Astrocyte of the cerebellum (primary cell): Measurements from ENCODE around the gene ATP6V1C2.

Experiments
- DNase-seq: peaks from one replicate; pipeline ENCODE4 v3.0.0-alpha.2; 2011; ENCODE audit warnings: low read depth
- H3K4me3 ChIP-seq: 2 replicates; pipeline ENCODE4 v1.5.1; 2011; ENCODE audit warnings: mild to moderate bottlenecking, low read depth, low read length, moderate library complexity
- in situ Hi-C: cut with HindIII; loops from 2 replicates; pipeline ENCODE4 v1.10.0; 2017; ENCODE audit warnings: low sequenced_read_pairs
- TF ChIP-seq, protein P1 (sequence below): IDR thresholded peaks from 2 replicates; pipeline ENCODE4 v1.5.1; 2012; ENCODE audit warnings: low read length, low read depth, moderate library complexity, mild to moderate bottlenecking; ENCODE audit errors: missing control alignments

ATP6V1C2 gene

GRCh38 chr2:10787176-10787968, 65.9 kb downstream of the ATP6V1C2 start:
- TF ChIP-seq, protein P1, sequence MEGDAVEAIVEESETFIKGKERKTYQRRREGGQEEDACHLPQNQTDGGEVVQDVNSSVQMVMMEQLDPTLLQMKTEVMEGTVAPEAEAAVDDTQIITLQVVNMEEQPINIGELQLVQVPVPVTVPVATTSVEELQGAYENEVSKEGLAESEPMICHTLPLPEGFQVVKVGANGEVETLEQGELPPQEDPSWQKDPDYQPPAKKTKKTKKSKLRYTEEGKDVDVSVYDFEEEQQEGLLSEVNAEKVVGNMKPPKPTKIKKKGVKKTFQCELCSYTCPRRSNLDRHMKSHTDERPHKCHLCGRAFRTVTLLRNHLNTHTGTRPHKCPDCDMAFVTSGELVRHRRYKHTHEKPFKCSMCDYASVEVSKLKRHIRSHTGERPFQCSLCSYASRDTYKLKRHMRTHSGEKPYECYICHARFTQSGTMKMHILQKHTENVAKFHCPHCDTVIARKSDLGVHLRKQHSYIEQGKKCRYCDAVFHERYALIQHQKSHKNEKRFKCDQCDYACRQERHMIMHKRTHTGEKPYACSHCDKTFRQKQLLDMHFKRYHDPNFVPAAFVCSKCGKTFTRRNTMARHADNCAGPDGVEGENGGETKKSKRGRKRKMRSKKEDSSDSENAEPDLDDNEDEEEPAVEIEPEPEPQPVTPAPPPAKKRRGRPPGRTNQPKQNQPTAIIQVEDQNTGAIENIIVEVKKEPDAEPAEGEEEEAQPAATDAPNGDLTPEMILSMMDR = peak; percentile 30
- in situ Hi-C loops = loop anchor here (5.0 kb wide), 1 partner anchor 45 kb away; no protein-coding TSS in a partner anchor

DNA sequence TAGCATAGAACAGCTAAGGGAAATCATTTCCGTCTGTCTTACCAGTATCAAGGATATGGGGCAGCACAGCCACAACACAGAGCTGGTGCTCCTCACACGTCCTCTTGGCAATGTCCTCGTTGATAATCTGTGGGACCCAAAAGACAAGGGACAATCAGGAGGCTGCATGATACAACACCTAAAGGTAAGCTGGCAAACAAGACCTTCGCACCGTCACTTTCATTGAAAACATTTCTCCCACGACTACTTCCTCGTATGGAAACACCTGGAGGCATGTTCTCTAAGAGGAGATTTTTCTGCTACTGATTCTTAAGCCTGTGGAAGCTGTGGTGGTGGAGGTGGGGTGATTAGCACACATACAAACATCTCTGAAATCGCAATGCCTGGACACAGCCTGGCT, 67.4 kb downstream of the ATP6V1C2 start:
- no peak for DNase-seq
- in situ Hi-C loops = loop anchor here (5.0 kb wide), 1 partner anchor 47 kb away; no protein-coding TSS in a partner anchor
- TF ChIP-seq, protein P1 = no peak
- no peak overlapping the region for H3K4me3 ChIP-seq

More at GRCh38 chr2:10787176-10787968, 65.9 kb downstream of the ATP6V1C2 start:
- no peak for DNase-seq
- H3K4me3 ChIP-seq = no peak overlapping the region

DNA sequence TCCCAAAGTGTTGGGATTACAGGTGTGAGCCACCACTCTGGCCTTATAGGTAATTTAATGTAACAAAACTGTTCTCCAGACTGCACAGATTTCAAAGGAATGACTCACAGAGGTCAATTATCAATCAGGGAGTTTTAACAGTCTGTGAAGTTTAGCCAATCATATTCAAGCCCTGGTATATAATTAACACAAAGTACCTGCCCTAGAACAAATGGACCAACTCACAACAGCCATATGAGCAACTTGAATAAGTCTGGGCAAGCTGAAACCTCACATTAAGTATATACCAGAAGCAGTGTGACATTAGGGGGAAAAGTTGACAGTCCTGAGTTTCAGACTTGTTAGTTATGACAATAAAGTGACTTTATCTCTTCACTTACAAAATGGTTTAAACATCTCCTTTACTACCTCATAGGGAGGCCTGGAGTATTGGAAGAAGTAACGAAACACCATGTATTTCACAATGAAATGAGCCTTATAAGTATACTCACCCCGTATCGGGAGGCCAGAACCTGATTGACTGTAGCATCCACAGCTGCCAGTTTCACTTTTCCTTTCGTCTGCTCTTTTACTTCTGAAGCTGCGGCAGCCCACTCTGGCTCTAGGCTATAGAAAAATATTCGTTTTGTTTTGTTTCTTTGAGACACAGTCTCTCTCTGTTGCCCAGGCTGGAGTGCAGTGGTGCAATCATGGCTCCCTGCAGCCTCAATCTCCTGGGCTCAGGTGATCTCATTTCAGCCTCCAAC, 69.0 kb downstream of the ATP6V1C2 start:
- DNase-seq = no peak
- no peak overlapping the region for H3K4me3 ChIP-seq
- TF ChIP-seq, protein P1 = no peak
- in situ Hi-C loops = no loop called here

- in situ Hi-C loops = no loop called here
- H3K4me3 ChIP-seq = no peak overlapping the region
- TF ChIP-seq, protein P1 = no peak
- no peak for DNase-seq
These were observed 70.7 kb downstream of the ATP6V1C2 start for GRCh38 chr2:10792001-10792634.

DNA sequence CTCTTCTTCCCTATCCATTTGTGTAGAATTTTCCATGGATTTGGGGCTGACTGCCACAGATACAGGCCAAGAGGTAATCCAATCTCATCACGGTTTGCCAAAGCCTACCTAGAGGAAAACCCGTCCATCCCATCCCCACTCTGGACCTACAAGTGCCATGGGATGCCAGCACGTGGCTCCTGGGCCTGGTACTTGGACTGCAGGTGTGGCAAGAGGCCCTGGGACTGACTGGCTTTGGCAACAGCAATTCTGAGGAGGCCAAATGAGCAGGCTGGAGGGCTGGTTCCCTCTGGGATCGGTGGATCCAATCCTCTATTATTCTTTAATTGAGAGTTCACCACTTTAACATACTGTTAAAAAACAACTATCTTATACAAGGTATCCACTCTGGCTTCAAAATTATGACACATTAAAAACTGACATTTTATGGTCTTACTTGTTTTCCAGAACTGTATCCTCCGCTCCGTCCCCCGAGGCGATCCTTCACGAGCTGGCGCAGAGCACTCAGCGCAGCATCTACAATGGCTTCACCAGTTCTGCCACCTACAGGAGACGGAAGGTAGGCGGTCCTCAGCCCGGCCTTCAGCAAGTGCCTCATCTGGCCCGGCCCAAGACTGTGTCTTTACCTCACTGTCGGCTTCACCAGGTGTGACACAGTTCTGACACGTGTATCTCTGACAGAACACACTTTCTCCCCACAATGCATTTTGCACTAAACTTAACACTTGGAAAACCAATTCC, 71.4 kb downstream of the ATP6V1C2 start:
- TF ChIP-seq, protein P1 = no peak
- no peak overlapping the region for H3K4me3 ChIP-seq
- DNase-seq = no peak
- in situ Hi-C loops = no loop called here

GRCh38 chr2:10793816-10794215, 72.4 kb downstream of the ATP6V1C2 start:
- TF ChIP-seq, protein P1 = no peak
- no peak overlapping the region for H3K4me3 ChIP-seq
- in situ Hi-C loops = no loop called here
- no peak for DNase-seq
